NCI-H2227 (cell line): ENCODE results near the gene LRRTM4.

Experiments
- DNase-seq: peaks from one replicate; lab custom pipeline; 2025; ENCODE audit not compliant: unreplicated experiment; lab: John Stamatoyannopoulos, UW

The LRRTM4 gene

DNA sequence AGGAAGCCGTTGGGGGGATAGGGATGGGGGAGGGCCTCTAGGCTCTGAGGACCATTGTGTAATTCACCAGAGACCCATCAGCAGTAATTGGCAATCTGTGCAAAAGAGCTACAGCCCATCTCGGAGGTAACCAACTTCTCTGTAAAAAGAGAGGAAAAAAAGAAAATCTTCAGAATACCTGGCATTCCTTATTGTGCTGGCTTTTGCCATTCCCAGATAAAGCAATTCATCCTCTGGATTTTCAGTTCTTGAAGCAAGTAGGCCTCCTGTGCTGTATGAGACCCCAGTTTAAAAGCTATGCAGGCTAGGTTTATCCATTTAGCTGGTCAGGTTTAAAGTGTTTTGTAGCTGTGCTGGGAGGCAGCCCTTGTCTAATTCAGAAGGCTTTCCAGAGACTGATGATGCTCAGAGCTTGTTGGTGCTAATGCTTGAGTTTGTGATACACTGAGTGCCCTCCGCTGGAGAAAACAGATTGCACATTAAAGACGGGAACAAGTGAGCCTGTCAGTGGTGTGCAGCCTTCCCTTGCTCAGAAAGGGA, at the start of gene LRRTM4:
LRRTM4 (minus strand) TSS at position 446 of the 540 bp plus-strand sequence.
- peak; percentile 47 for DNase-seq

DNA sequence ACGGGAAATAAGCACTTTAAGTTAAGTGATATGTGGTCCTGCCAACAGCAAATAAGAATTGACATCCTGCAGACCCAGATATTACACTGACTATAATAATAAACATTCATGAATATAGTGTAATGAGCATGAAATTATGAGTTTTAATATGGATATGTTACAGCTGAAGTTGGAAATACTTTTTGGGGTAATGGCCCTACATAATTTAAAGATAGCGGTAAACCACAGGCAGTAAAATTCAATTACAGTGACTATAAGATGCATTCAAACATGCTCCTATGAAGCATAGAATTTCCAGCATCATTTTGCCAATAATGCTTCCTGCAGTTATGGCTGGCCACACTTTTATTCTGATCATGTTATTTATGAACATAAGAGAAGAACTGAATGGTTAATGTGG, 49.4 kb upstream of the LRRTM4 start:
- DNase-seq: no peak

DNA sequence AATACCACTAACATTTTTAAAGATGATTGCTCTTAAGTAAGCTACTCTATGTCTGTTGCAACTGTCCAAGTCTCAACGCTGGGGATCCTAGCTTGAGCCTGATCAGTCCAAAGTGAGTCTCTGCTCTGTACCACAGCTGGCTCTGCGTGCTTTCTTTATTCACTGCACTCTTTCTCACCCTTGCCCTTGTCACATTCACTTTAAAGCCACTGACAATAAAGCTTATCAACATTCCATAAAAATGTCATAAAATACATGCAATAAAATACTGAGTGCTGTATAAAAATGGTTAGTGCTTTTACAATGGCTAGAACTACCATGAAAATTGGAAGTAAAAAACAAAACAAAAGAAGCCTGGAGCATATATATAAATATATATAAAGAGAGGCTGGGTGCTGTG, 45.5 kb upstream of the LRRTM4 start:
- no peak for DNase-seq

DNA sequence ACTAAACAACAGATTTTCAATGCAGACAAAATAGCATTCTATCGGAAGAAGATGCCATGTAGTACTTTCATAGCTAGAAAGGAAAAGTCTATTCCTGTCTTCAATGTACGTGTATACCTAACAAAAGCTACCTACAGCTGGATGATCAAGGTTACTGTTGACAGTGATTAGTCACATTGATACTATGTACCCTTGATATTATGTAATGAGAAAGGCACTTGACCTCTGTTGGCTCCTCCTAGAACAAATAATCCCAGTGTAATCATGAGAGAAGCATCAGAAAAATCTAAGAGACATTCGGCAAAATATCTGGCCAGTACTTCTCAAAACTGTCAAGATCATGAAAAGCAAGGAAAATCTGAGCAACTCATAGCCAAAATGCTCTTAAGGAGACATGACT, 44.4 kb upstream of the LRRTM4 start:
- DNase-seq: no peak

DNA sequence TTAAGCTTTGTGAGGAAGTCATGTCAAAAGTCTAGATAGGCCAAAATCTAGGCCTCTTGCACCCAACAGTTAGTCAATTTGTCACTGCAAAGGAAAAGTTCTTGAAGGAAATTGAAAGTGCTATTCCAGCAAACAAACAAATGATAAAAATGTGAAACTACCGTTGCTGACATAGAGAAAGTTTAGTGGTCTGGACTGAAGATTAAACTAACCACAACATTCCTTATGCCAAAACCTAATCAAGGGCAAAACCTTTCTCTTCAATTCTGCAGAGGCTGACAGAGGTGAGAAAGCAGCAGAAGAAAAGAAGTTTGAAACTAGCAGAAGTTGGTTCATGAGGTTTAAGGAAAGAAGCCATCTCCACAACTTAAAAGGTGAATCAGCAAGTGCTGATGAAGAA, 44.0 kb upstream of the LRRTM4 start:
- no peak for DNase-seq

GRCh38 chr2:77552956-77553355, 30.8 kb upstream of the LRRTM4 start:
- no peak for DNase-seq

GRCh38 chr2:77538031-77538430, 15.9 kb upstream of the LRRTM4 start:
- no peak for DNase-seq

DNA sequence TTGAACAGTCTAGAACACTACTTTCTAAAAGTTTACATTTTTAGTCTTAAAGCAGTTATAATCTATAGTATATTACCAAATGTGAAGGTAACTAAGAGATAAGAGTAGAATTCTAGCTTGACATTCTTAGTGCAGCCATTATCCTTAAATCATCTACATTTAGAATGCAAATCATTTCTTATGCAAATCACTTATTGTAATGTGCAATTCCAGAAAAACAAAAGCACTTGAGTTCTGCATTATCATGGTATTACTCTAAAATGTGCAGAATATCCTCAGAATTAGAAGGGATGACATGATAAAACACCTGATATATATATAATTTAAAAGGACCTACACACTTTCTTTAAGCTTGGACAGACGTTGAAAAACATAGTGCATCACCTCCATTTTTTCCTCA, 712 bp upstream of the LRRTM4 start:
- no peak for DNase-seq

- DNase-seq: no peak
These were observed 656 bp downstream of the LRRTM4 start for GRCh38 chr2:77521548-77521891.

DNA sequence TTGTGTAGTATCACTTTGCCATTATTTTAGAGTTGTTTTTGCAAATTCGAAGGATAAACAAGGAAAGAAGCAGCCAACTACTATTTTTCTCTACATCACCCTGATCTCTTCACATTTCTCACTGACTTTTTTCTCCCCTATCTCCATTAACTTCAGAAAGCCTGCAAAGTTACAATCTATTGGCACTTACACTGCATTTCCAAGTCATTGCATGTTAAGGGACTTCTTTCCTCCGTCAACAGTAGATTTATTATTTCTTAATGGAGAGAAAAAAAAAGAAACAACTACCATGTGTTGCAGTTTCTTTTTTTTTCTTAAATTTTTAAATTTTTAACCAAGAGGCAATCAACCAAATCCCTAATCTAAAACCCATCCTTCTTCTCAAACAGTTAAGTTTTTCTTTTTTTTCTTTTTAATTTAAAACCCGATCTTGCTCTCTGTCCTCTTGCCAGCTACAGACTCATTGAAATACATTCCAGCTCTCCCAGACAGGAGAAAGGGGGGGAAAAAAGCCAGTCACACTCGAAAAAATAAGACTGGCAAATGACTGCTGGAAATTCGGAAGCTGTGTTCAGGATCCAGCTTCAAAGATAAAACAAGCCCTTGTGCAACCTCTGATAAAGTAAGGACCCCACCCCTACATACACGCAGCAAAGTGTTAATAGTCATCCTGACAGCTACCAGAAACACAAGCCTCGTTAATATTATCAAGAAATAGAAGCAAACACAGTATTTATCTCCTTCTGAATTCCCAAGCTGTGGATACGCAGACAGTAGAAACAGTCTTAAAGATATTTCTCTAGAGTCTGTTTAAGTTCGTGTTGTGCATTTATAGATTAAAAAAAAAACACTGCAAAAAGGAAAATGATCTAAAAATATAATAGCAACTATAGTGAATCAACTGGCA, 1.3 kb downstream of the LRRTM4 start:
- DNase-seq: no peak

GRCh38 chr2:77519888-77520506, 2.2 kb downstream of the LRRTM4 start:
- no peak for DNase-seq

GRCh38 chr2:77519164-77519887, 2.9 kb downstream of the LRRTM4 start:
- no peak for DNase-seq

DNA sequence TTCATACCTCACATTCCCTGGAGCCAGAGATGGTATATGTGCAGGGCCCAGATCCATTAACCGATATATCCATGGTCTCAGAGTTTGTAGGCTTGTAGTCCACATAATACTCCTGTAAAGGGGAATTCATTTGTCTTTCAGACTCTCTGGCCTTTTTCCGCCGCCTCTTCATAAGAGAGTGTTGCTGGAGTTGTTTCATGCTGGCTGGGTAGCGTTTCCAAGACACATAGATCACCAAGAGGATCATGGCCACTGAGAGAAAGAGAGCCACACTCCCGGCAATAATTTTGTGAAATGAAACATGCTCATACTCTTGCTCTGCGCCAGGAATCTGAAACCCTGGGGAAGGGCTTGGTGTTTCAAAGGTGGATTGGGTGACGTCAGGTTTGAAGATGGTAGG, 3.9 kb downstream of the LRRTM4 start:
- DNase-seq: no peak

DNA sequence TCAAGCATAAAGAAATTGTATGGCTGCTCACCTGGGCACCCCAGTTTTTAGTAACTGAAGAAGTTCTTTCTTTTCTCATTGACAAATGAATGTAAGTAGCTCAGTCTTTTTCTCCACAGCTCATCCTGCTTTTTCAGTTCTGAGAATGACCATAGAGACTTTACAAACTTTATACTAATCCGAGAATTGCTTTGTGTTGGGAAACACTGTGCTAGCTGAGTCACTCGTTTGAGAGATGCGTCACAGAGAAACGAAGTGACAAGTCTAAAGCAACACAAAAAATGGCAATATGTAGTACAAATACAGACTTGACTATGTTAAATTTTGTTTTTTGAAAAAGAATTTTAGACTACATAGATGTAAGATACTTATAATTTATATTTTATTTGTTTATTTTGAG, 9.0 kb downstream of the LRRTM4 start:
- DNase-seq: no peak

GRCh38 chr2:77512507-77512906, 9.7 kb downstream of the LRRTM4 start:
- no peak for DNase-seq

- no peak for DNase-seq
These were observed 13.7 kb downstream of the LRRTM4 start for GRCh38 chr2:77508511-77508910.

GRCh38 chr2:77507657-77508056, 14.5 kb downstream of the LRRTM4 start:
- no peak for DNase-seq

GRCh38 chr2:77488141-77488540, 34.0 kb downstream of the LRRTM4 start:
- DNase-seq: no peak

DNA sequence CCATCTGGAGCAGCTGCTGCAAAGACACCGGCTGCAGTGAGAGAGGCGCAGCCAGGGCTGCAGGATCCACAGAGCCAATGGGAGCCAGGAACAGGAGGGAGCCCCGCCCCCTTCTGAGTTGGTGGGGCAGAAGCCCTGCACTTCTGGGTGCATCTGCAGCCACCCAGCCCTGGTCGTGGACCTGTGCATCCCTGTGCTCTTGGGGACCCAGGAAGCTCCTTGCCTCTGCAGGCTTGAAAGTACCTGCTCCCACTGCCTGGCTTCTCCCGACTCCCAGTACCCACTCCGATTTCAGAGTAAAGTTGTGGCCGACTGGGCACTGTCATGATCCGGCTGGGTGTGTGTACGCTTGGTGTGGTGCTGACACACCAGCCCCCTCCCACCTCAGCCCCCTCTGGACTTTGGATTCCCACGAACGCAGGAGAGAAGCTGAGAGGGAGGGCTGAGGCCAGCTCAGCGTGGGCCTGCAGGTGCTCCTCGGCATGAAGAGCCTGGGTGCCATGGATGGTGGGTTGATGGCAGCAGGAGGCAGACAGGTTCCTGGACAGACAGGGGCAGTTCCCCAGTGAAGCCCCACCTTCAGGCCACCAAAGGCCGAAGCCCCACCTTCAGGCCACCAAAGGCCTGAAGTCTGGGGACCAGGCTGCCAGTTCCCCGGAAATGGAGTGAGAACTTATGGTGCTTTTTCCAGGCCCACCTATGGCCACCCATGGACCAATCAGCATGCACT, 34.9 kb downstream of the LRRTM4 start:
- no peak for DNase-seq

DNA sequence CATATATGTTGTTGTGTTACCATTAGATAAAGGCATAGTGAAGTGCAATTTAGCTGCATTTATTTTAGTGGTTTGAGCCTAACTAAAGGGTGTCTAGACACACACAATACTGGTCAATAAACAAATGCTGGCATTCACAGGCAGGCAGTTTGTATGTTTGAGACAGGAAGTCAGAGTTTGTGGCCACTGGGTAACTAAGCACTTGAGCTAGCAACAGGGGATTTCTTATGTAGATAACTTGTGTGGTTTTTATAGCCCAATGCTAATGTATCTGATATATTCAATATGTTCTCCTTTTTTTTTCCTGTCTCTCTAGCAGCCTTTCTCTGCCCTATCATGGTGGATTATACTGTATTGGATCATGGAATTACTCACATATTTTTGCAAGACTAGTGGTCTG, 38.1 kb downstream of the LRRTM4 start:
- no peak for DNase-seq

GRCh38 chr2:77479895-77480294, 42.3 kb downstream of the LRRTM4 start:
- DNase-seq: no peak
